Transverse colon (tissue), 4 donors: ENCODE results near the gene IFT122. TPM values are rescaled to one million over a fixed set of nuclear protein-coding genes. Genes with fewer than 3 reads are reported as not detected.

Experiments used
- DNase-seq: peaks from one replicate; pipeline ENCODE4 v3.0.0-alpha.2; 2019
- H3K27ac ChIP-seq, 4 donors: fragments of 200-600 bp; sonication (generic); 2 replicates each; pipeline ENCODE4 v1.5.1; 2016 to 2018; ENCODE audit warnings: inconsistent platforms in 4 of 4
- H3K27me3 ChIP-seq: fragments of 200-600 bp; sonication (generic); 2 replicates; pipeline ENCODE4 v1.5.1; 2017; ENCODE audit warnings: inconsistent platforms
- H3K36me3 ChIP-seq, 4 donors: fragments of 200-600 bp; sonication (generic); 2 replicates each; pipeline ENCODE4 v1.5.1; 2017 to 2019; ENCODE audit warnings: inconsistent platforms in 4 of 4
- H3K4me1 ChIP-seq, 4 donors: fragments of 200-600 bp; sonication (generic); 2 replicates each; pipeline ENCODE4 v1.5.1; 2017 to 2020; ENCODE audit warnings: inconsistent platforms in 4 of 4
- H3K4me3 ChIP-seq, 4 donors: fragments of 200-600 bp; sonication (generic); 1 replicate in 1 of 4; 2 replicates in 3 of 4; pipeline versions ENCODE4 v1.5.1 to v1.6.1; 2017 to 2019; ENCODE audit warnings: inconsistent platforms in 4 of 4
- H3K9me3 ChIP-seq, 2 donors: fragments of 200-600 bp; sonication (generic); 2 replicates each; pipeline ENCODE4 v1.5.1; 2017 to 2019; ENCODE audit warnings: inconsistent platforms in 2 of 2
- EP300 ChIP-seq: sonication (generic); formaldehyde crosslinking; IDR thresholded peaks from one replicate; pipeline ENCODE4 v1.6.1; 2017; ENCODE audit warnings: antibody characterized with exemption, low read depth
- POLR2A ChIP-seq: fragments of 450-650 bp; IDR thresholded peaks from one replicate; pipeline ENCODE4 v1.6.1; 2016; ENCODE audit warnings: antibody characterized with exemption, mild to moderate bottlenecking, moderate library complexity
- POLR2AphosphoS5 ChIP-seq, 3 donors: sonication (generic); formaldehyde crosslinking; IDR thresholded peaks; one replicate each; pipeline ENCODE4 v1.6.1; 2016; ENCODE audit warnings: antibody characterized with exemption in 3 of 3
- WGBS, 2 donors: methylation state at CpG; one replicate each; pipeline ENCODE4 v1.1.5; 2018; ENCODE audit warnings: low coverage in 1 of 2; 5-methylcytosine and 5-hydroxymethylcytosine counted together
- in situ Hi-C, 4 donors: fragments of 200-750 bp; cut with MboI; loops; one replicate each; pipeline versions ENCODE4 v1.15.0 to v1.15.1; 2017; ENCODE audit warnings: low sequenced_read_pairs in 3 of 4, low pct_ligation_motif_present in 1 of 4, low pct_unique_long_range_greater_than_20kb in 1 of 4
- intact Hi-C: fragments of 100-400 bp; cut with DNase I; formaldehyde crosslinking; loops from one replicate; pipeline ENCODE4 v1.15.1; 2023; ENCODE audit warnings: low total_unique reads
- total RNA-seq, 4 donors: library from RNA; depleted of rRNA; stranded (reverse); fragments of >200 nt; gene quantifications; one replicate each; pipeline ENCODE4 v1.1.0, GENCODE V29; 2016
- TF ChIP-seq, protein P1 (sequence below), 5 experiments: fragments of 200-600 bp in 3 of 5; fragments of 450-650 bp in 2 of 5; sonication (generic) in 3 of 5; IDR thresholded peaks; 1 replicate in 2 of 5; 2 replicates in 3 of 5; pipeline ENCODE4 v1.5.1; 2016 to 2017; ENCODE audit warnings: antibody characterized with exemption in 5 of 5, inconsistent platforms in 3 of 5, mild to moderate bottlenecking in 2 of 5, moderate library complexity in 1 of 5

IFT122 gene
- total RNA-seq, 4 donors from 2014 or later, result 15.0 to 77.6 (median 16.7) TPM

DNA sequence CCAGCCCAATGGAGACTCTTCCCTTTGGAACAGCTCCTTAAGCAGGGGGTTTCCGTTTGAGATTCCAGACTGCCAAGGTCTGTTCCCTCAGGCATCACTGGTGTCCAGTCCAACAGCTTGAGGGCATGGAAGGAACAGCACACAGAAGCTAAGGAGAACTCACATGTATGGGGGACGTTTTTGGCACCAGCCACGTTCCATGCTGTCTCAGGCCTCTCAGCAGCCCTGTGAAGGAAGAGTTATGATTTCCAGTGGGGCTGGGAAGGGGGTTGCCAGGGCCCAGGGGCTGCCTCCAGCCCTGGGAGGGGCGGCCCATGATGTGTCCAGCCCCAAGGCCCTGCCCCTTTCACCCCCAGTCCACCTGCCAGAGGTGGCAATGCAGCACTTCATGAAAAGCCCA lies 80.9 kb downstream of the IFT122 start:
- Histone ChIP-seq H3K4me3 (no peak overlapping the region), H3K27me3 (no peaks in the 10 kb centered on the region), H3K36me3 (no peaks in the 10 kb centered on the region), H3K9me3 (no peaks in the 10 kb centered on the region), H3K4me1 (no peaks in the 10 kb centered on the region), H3K27ac (no peak overlapping the region)
- 88% methylated on average over 4 of the region's 4 CpGs; no CpG with 5 or more reads in 1 of the 2 donors for WGBS, 2 donors
- intact Hi-C loops (no loop called here), in situ Hi-C loops (no loop called here)
- TF ChIP-seq, protein P1, sequence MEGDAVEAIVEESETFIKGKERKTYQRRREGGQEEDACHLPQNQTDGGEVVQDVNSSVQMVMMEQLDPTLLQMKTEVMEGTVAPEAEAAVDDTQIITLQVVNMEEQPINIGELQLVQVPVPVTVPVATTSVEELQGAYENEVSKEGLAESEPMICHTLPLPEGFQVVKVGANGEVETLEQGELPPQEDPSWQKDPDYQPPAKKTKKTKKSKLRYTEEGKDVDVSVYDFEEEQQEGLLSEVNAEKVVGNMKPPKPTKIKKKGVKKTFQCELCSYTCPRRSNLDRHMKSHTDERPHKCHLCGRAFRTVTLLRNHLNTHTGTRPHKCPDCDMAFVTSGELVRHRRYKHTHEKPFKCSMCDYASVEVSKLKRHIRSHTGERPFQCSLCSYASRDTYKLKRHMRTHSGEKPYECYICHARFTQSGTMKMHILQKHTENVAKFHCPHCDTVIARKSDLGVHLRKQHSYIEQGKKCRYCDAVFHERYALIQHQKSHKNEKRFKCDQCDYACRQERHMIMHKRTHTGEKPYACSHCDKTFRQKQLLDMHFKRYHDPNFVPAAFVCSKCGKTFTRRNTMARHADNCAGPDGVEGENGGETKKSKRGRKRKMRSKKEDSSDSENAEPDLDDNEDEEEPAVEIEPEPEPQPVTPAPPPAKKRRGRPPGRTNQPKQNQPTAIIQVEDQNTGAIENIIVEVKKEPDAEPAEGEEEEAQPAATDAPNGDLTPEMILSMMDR (IDR thresholded peaks at IDR 0.05), result no peak
- no peak for TF ChIP-seq POLR2A
- TF ChIP-seq POLR2AphosphoS5 (IDR thresholded peaks at IDR 0.05), result no peak
- no peak for TF ChIP-seq EP300
- no peak for DNase-seq

DNA sequence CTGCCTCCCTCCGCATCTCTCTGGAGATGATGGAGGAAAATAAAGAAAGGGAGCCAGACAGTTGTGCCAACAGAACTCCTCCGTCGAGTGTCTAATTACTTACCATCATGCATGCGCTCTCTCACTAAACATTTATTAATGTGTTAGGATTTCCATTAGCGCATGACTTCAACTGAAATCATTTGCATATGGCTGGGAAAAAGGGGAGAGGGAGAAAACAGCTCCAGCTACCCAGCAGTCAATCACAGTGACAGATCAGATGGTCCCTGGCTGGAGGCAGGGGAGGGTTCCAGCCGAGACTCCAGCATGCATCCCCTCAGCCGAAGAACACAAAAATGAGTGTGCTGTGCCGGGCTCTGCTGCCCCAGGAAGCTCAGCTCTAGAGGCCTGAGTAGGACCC lies 81.6 kb downstream of the IFT122 start:
- TF ChIP-seq POLR2A, result no peak
- TF ChIP-seq, protein P1 (IDR thresholded peaks at IDR 0.05), result no peak
- TF ChIP-seq EP300, result no peak
- TF ChIP-seq POLR2AphosphoS5 (IDR thresholded peaks at IDR 0.05), result no peak
- no peak overlapping the region for H3K27ac ChIP-seq
- no peaks in the 10 kb centered on the region for H3K9me3 ChIP-seq
- in situ Hi-C loops (no loop called here), intact Hi-C loops (no loop called here)
- no peaks in the 10 kb centered on the region for H3K36me3 ChIP-seq
- no peak for DNase-seq
- no peak overlapping the region for H3K4me3 ChIP-seq
- WGBS, 2 donors, result 63 to 79% methylated on average over 4 to 8 of the region's 8 CpGs
- H3K27me3 ChIP-seq, result no peaks in the 10 kb centered on the region
- H3K4me1 ChIP-seq, result no peaks in the 10 kb centered on the region

DNA sequence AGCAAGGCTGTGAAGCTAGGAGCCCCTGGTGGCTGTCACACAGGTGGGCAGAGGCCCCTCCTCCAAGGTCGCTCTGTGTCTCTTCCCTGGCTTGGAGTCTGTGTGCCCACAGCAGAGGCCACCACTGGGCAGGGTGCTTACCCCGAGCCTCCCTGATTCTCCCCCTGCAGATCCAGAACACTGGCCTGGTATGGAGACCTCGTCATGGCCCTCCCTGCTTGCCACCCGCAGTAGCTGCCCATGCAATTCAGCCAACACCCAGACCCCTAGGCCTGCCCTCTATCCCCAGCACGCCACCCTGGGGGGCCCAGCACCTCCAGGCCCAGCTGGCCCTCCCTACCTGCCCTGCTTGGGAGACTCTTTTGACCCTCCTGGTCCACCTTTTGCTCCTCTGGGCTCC lies 82.9 kb downstream of the IFT122 start:
- intact Hi-C loops (no loop called here), in situ Hi-C loops (no loop called here)
- H3K36me3 ChIP-seq, result no peaks in the 10 kb centered on the region
- WGBS, 2 donors, result 93% methylated on average over 4 of the region's 5 CpGs; no CpG with 5 or more reads in 1 of the 2 donors
- H3K27ac ChIP-seq, result no peak overlapping the region
- H3K4me1 ChIP-seq, result no peaks in the 10 kb centered on the region
- H3K27me3 ChIP-seq, result no peaks in the 10 kb centered on the region
- H3K9me3 ChIP-seq, result no peaks in the 10 kb centered on the region
- no peak for DNase-seq
- no peak overlapping the region for H3K4me3 ChIP-seq
- TF ChIP-seq POLR2AphosphoS5 (IDR thresholded peaks at IDR 0.05) (no peak), EP300 (no peak), POLR2A (no peak)
- TF ChIP-seq, protein P1 (IDR thresholded peaks at IDR 0.05), result no peak

DNA sequence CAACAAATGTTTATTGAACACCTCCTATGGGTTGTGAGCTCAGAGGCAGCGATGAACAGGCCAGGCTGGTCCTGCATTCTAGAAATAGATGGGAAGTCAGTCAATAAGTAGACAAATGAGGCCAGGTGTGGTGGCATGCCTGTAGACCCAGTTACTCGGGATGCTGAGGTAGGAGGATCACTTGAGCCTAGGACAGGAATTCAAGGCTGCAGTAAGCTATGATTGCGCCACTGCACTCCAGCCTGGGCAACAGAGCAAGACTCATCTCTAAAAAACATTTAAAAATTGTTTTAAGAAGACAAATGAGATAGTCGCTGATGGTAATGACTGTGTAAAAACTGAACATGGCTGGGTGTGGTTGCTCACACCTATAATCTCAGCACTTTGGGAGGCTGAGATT lies 84.1 kb downstream of the IFT122 start:
- Histone ChIP-seq H3K4me3 (no peak overlapping the region), H3K4me1 (no peaks in the 10 kb centered on the region), H3K9me3 (no peaks in the 10 kb centered on the region), H3K27me3 (no peaks in the 10 kb centered on the region), H3K27ac (no peak overlapping the region), H3K36me3 (no peaks in the 10 kb centered on the region)
- 79 to 84% methylated on average over 2 to 4 of the region's 4 CpGs for WGBS, 2 donors
- in situ Hi-C loops (no loop called here), intact Hi-C loops (no loop called here)
- TF ChIP-seq POLR2AphosphoS5 (IDR thresholded peaks at IDR 0.05), result no peak
- TF ChIP-seq EP300, result no peak
- TF ChIP-seq, protein P1 (IDR thresholded peaks at IDR 0.05), result no peak
- no peak for TF ChIP-seq POLR2A
- no peak for DNase-seq
